Loucy (cell line): ENCODE data around the gene HEMGN.

Experiments
- H2AFZ ChIP-seq: fragments of 200-600 bp; sonication (generic); 2 replicates; pipeline ENCODE4 v1.6.0; 2016; ENCODE audit warnings: antibody characterized with exemption, mild to moderate bottlenecking, low read length, moderate library complexity
- H3F3A ChIP-seq: fragments of 200-600 bp; 2 replicates; pipeline ENCODE4 v1.6.0; 2016; ENCODE audit warnings: antibody characterized with exemption, low read depth, mild to moderate bottlenecking
- H3K27me3 ChIP-seq: fragments of 200-600 bp; sonication (generic); 2 replicates; pipeline ENCODE4 v1.6.1; 2014; ENCODE audit warnings: low read length, mild to moderate bottlenecking; ENCODE audit not compliant: insufficient read depth, poor library complexity, severe bottlenecking
- H3K36me3 ChIP-seq: fragments of 200-600 bp; sonication (generic); 2 replicates; pipeline ENCODE4 v1.6.1; 2016; ENCODE audit warnings: low read length; ENCODE audit not compliant: insufficient read depth
- H3K4me1 ChIP-seq: fragments of 200-600 bp; sonication (generic); 2 replicates; pipeline ENCODE4 v1.5.1; 2014; ENCODE audit warnings: low read length, mild to moderate bottlenecking; ENCODE audit not compliant: insufficient read depth, poor library complexity, severe bottlenecking
- H3K4me2 ChIP-seq: fragments of 200-600 bp; sonication (generic); 2 replicates; pipeline ENCODE4 v1.6.0; 2014; ENCODE audit warnings: antibody characterized with exemption, low read length, low read depth, mild to moderate bottlenecking; ENCODE audit not compliant: poor library complexity, severe bottlenecking
- H3K4me3 ChIP-seq: fragments of 200-600 bp; sonication (generic); 2 replicates; pipeline ENCODE4 v1.5.1; 2014; ENCODE audit warnings: low read length, mild to moderate bottlenecking, mixed read lengths; ENCODE audit not compliant: poor library complexity, severe bottlenecking
- H3K79me2 ChIP-seq: fragments of 200-600 bp; sonication (generic); 2 replicates; pipeline ENCODE4 v1.6.1; 2014; ENCODE audit warnings: low read length; ENCODE audit not compliant: insufficient read depth
- H3K9ac ChIP-seq: fragments of 200-600 bp; sonication (generic); 2 replicates; pipeline ENCODE4 v1.6.0; 2014; ENCODE audit warnings: mild to moderate bottlenecking, low read depth, low read length, moderate library complexity; ENCODE audit not compliant: poor library complexity, severe bottlenecking
- H3K9me2 ChIP-seq: fragments of 200-600 bp; sonication (generic); replicated peaks from 2 replicates; pipeline ENCODE4 v1.6.1; 2016; ENCODE audit warnings: low read depth, low read length, mixed read lengths
- H3K9me3 ChIP-seq: fragments of 200-600 bp; sonication (generic); 2 replicates; pipeline ENCODE4 v1.6.1; 2014; ENCODE audit warnings: mild to moderate bottlenecking, antibody characterized with exemption, low read length, low read depth; ENCODE audit not compliant: insufficient read depth
- H4K20me1 ChIP-seq: fragments of 200-600 bp; sonication (generic); 2 replicates; pipeline ENCODE4 v1.6.0; 2014; ENCODE audit warnings: antibody characterized with exemption, low read length, mild to moderate bottlenecking; ENCODE audit not compliant: insufficient read depth, poor library complexity, severe bottlenecking
- CTCF ChIP-seq: fragments of 200-600 bp; sonication (generic); conservative IDR thresholded peaks from 2 replicates; pipeline ENCODE4 v1.5.1; 2014; ENCODE audit warnings: mild to moderate bottlenecking, antibody characterized with exemption, low read length
- EZH2phosphoT487 ChIP-seq: fragments of 200-600 bp; IDR thresholded peaks from 2 replicates; pipeline ENCODE4 v1.6.1; 2018; ENCODE audit warnings: antibody characterized with exemption, mild to moderate bottlenecking, moderate library complexity, borderline replicate concordance

The HEMGN gene

GRCh38 chr9:97900103-97900737, 37.8 kb downstream of the HEMGN start:
- H3K27me3 ChIP-seq: no peaks in the 10 kb centered on the region

GRCh38 chr9:97895695-97896332, 42.2 kb downstream of the HEMGN start:
- Histone ChIP-seq H3K9me3 (no peaks in the 10 kb centered on the region), H3K4me3 (no peak overlapping the region), H3F3A (no peaks in the 10 kb centered on the region), H3K4me2 (no peak overlapping the region), H3K36me3 (no peaks in the 10 kb centered on the region), H3K27me3 (no peaks in the 10 kb centered on the region), H4K20me1 (no peaks in the 10 kb centered on the region), H2AFZ (no peak overlapping the region), H3K9me2 (no peaks in the 10 kb centered on the region), H3K4me1 (no peaks in the 10 kb centered on the region), H3K9ac (no peak overlapping the region), H3K79me2 (no peaks in the 10 kb centered on the region)
- no peak for TF ChIP-seq EZH2phosphoT487
- peak; percentile 47 for TF ChIP-seq CTCF

More at GRCh38 chr9:97900103-97900737, 37.8 kb downstream of the HEMGN start:
- Histone ChIP-seq H3K36me3 (no peaks in the 10 kb centered on the region), H3K9me3 (no peaks in the 10 kb centered on the region), H3K9me2 (no peaks in the 10 kb centered on the region), H3K9ac (no peak overlapping the region), H4K20me1 (no peaks in the 10 kb centered on the region), H2AFZ (no peak overlapping the region), H3K4me3 (no peak overlapping the region), H3K79me2 (no peaks in the 10 kb centered on the region), H3F3A (no peaks in the 10 kb centered on the region), H3K4me1 (peaks cover 7% of the 10 kb centered on the region), H3K4me2 (no peak overlapping the region)
- no peak for TF ChIP-seq EZH2phosphoT487
- TF ChIP-seq CTCF: no peak

DNA sequence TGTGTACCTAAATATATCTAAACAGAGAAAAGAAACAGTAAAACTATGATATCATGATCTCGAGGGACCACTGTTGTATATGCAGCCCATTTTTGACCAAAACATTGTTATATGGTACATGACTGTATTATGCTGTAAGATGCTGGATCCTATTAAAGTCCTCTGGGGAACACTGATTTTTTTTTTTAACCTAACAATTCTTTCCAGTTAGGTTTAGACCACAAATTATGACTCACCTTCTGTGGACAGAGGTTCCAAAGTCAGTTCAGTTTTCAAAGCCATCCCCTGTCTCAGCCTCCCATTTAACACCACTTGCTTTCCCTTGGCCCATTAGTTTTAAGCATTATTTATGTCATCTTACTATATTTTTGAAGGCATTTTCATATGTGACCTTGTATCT, 42.8 kb downstream of the HEMGN start:
- no peak overlapping the region for H3K4me2 ChIP-seq
- no peaks in the 10 kb centered on the region for H3K4me1 ChIP-seq
- no peak overlapping the region for H2AFZ ChIP-seq
- TF ChIP-seq EZH2phosphoT487: no peak
- no peak for TF ChIP-seq CTCF
- no peaks in the 10 kb centered on the region for H3K27me3 ChIP-seq
- H3K4me3 ChIP-seq: no peak overlapping the region
- no peaks in the 10 kb centered on the region for H3F3A ChIP-seq
- H3K9ac ChIP-seq: no peak overlapping the region
- no peaks in the 10 kb centered on the region for H3K79me2 ChIP-seq
- H3K36me3 ChIP-seq: no peaks in the 10 kb centered on the region
- H4K20me1 ChIP-seq: no peaks in the 10 kb centered on the region
- no peaks in the 10 kb centered on the region for H3K9me2 ChIP-seq
- no peaks in the 10 kb centered on the region for H3K9me3 ChIP-seq
